Testis (tissue), 2 donors: Measurements from ENCODE around the gene GSTO2.

Experiments used
- POLR2A ChIP-seq: fragments of 450-650 bp; IDR thresholded peaks from one replicate; pipeline ENCODE4 v1.6.1; 2017; ENCODE audit warnings: antibody characterized with exemption, mild to moderate bottlenecking, moderate library complexity
- TF ChIP-seq, protein P1 (sequence below), 3 experiments: fragments of 450-650 bp in 2 of 3; fragments of 200-600 bp in 1 of 3; sonication (generic) in 1 of 3; IDR thresholded peaks; one replicate each; pipeline ENCODE4 v1.5.1; 2016 to 2019; ENCODE audit warnings: antibody characterized with exemption in 3 of 3, mild to moderate bottlenecking in 2 of 3, moderate library complexity in 1 of 3

DNA sequence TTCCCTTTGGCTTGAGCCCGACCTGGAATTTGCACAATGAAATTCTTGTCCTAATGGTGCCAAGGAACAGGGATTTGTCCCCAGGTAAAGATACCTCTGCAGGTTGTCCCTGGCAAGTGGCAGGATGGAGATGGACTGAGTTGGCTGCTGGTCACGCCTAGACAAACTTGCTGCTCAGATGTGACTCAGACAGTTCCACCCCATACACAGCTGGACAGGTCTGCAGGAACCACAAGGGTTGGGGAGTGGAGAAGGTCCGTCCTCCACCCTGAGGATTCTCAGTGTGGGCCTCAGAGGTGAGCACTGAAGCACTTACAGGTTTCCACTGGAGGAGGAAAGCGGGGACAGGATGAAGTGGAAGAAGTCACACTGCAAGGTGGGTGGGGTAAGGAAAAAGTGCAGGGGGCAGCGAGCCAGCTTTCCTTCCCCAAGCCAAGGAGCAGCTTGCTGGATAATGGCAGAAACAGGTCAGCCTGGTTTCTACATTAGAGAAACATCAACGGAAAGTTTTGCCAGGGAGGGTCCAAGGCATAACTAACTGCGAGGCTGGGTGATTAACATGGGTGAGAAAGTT is 48.8 kb downstream of the GSTO2 start:
- no peak for TF ChIP-seq POLR2A
- TF ChIP-seq, protein P1, sequence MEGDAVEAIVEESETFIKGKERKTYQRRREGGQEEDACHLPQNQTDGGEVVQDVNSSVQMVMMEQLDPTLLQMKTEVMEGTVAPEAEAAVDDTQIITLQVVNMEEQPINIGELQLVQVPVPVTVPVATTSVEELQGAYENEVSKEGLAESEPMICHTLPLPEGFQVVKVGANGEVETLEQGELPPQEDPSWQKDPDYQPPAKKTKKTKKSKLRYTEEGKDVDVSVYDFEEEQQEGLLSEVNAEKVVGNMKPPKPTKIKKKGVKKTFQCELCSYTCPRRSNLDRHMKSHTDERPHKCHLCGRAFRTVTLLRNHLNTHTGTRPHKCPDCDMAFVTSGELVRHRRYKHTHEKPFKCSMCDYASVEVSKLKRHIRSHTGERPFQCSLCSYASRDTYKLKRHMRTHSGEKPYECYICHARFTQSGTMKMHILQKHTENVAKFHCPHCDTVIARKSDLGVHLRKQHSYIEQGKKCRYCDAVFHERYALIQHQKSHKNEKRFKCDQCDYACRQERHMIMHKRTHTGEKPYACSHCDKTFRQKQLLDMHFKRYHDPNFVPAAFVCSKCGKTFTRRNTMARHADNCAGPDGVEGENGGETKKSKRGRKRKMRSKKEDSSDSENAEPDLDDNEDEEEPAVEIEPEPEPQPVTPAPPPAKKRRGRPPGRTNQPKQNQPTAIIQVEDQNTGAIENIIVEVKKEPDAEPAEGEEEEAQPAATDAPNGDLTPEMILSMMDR (IDR thresholded peaks at IDR 0.05): no peak
